Body of pancreas (tissue), 4 donors: Measurements from ENCODE around the gene CAMK1G.

Experiments
- POLR2A ChIP-seq, 3 donors: fragments of 450-650 bp; IDR thresholded peaks; one replicate each; pipeline ENCODE4 v1.6.1; 2016; ENCODE audit warnings: antibody characterized with exemption in 3 of 3, mild to moderate bottlenecking in 2 of 3
- TF ChIP-seq, protein P1 (sequence below), 7 experiments: fragments of 450-650 bp in 4 of 7; fragments of 200-600 bp in 3 of 7; sonication (generic) in 3 of 7; IDR thresholded peaks; one replicate each; pipeline ENCODE4 v1.5.1; 2016 to 2019; ENCODE audit warnings: antibody characterized with exemption in 7 of 7

DNA sequence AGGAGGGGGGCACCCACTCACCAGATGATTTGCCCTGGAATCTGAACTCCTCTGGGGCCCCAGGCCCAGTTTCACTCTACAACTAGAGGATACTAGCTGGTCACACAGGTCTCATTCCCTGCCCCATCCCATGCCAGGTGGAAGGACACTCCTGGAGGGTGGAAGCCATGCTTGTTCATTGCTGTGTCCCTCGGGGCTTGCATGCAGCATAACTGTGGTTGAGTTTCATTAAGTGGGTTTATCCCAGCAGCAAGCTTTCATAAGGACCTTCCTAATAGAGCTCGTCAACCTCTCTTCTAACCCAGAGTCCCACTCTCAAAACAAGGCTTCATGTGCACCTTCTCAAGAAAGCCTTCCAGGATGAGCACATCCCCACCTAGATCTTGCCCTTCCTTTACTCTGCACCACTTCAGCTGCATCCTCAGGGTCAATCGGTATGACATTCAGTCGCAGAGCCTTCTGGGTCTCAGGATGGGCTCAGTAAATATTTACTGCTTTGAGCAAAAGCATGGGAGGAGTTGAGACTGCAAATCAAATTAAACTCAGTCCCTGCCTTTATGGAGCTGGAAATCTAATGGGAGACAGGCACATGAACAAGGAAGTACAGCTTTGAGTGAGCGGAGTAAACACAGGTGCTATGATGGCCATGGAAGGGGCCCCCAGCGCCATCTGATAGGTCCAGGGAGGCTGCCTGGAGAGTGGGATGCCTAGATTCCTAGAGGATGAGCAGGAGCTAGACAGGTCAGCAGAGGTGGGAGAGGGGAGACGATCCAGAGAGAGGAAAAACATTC lies 36.4 kb downstream of the CAMK1G start:
- TF ChIP-seq, protein P1, sequence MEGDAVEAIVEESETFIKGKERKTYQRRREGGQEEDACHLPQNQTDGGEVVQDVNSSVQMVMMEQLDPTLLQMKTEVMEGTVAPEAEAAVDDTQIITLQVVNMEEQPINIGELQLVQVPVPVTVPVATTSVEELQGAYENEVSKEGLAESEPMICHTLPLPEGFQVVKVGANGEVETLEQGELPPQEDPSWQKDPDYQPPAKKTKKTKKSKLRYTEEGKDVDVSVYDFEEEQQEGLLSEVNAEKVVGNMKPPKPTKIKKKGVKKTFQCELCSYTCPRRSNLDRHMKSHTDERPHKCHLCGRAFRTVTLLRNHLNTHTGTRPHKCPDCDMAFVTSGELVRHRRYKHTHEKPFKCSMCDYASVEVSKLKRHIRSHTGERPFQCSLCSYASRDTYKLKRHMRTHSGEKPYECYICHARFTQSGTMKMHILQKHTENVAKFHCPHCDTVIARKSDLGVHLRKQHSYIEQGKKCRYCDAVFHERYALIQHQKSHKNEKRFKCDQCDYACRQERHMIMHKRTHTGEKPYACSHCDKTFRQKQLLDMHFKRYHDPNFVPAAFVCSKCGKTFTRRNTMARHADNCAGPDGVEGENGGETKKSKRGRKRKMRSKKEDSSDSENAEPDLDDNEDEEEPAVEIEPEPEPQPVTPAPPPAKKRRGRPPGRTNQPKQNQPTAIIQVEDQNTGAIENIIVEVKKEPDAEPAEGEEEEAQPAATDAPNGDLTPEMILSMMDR (IDR thresholded peaks at IDR 0.05) = no peak
- TF ChIP-seq POLR2A (IDR thresholded peaks at IDR 0.05) = no peak
